Cerebellar nuclear complex (tissue), 1 donor: Measurements from ENCODE around the gene AMBP.

Source experiments
- DNase-seq, 2 experiments: peaks; one replicate each; lab custom pipeline; 2025; lab: John Stamatoyannopoulos, UW

The AMBP gene

DNA sequence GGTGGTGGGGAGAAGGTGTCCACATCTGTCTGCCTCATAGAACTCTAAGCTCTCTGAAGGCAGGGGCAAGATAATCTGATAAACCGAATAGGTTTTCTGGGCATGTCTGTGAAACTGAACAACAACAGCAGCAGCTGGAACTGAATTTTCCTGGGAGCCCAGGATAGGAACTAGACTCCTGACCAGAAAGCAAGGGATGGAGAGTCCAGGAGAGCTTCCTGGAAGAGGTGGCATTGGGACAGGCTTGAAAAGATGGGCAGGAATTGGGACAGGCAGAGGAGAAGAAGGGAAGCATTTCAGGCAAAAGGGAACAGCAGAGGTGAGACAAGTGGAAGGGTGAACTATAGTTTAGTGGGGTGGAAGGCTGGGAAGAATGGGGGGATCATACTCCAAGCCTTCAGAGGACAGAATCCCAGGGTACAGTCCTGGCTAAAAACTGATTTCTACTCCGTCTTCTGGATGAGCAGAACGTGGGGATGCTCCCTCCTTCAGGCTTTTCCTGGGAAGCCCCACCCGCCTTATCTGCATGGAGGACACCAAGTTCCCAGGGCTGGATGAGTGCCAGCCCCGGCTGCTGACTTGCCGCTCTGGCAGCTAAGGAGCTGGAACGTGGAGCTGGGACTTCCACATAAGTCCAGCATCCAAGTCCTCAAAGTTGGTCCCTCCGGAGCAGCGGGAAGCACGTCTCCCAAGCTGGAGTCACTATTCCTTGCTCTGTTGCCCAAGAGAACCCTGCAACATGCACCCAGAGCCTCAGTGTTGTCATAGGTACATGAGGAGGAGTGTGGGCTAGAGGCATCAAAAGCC is 34.9 kb upstream of the AMBP start:
- no peak for DNase-seq

DNA sequence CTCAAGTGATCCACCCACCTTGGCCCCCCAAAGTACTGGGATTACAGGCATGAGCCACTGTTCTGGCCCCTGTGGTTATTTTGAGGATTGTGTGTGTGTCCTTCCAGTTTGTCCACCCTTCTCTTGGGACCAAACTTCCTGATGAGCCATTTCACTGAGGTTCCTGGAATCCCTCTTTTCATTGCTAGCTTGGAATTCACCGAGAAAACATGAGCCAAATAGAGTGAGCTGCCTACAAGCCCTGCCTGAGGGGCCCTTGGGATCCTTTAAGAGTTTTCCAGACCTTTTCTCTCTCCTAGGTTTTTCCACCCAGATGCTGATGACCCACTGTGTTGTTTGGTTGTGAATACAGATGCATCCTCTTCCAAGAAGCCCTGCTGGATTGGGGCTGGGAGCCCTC is 34.2 kb upstream of the AMBP start:
- no peak for DNase-seq

GRCh38 chr9:114110180-114110579 is 32.1 kb upstream of the AMBP start:
- no peak for DNase-seq

DNA sequence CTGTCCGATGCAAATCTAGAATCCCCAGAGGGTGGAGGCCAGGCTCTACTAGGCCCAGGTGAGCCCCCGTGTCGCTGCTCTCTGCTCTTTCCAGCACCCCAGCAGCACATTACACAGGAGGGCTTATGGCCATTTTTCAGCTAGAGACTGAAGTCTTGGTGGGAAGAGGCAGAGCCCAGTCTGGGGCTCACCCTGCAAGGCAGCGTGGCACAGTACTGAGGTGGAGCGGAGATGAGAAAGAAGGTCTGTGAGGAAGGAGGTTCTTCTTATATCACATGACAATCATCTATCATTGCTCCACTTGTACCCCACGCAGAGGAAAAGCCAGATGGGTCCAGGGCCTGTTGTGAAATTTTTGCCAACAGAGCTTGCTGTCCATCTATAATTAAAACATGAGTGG is 31.0 kb upstream of the AMBP start:
- no peak for DNase-seq

- no peak for DNase-seq
Measured at GRCh38 chr9:114108016-114108833, 30.1 kb upstream of the AMBP start.

- DNase-seq: no peak
Measured at GRCh38 chr9:114107286-114108001, 29.3 kb upstream of the AMBP start.

DNA sequence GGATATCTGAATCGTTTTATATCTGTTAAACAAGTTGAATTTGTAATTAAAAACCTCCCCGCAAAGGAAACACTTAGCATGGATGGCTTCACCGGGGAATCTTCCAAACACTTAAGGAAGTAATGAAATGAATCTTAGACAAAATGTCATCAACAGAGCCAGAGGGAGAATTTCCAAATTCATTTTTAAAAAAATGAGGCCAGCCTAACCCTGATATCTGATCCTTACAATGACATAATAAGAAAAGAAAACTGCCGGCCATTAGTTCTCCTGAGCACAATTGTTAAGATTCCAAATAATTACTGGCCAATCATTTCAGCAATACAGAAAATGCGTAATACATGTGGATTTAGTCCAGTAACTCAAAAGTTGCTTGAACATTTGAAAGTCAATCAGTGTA is 27.1 kb upstream of the AMBP start:
- no peak for DNase-seq

GRCh38 chr9:114102484-114102883 is 24.4 kb upstream of the AMBP start:
- no peak for DNase-seq

DNA sequence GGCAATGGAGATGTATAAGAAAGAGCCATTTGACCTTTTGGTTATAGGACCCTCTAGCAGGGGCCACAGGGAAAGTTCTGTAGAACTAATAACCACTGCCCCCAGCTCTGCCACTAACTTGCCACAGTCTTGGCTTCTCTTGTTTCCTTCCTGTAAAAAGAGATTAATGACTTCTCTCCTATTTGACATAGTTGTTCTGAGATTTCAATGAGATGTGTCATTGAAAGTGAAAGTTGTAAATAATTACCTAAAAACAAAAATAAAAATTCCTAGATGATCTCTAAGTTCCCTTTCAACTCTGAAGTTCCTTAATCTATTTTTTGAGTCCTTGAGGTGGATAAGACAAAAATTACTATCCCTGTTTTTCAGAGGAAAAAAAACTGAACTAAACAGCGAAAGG is 22.4 kb upstream of the AMBP start:
- no peak for DNase-seq

- no peak for DNase-seq
Measured at GRCh38 chr9:114099669-114100270, 21.7 kb upstream of the AMBP start.

DNA sequence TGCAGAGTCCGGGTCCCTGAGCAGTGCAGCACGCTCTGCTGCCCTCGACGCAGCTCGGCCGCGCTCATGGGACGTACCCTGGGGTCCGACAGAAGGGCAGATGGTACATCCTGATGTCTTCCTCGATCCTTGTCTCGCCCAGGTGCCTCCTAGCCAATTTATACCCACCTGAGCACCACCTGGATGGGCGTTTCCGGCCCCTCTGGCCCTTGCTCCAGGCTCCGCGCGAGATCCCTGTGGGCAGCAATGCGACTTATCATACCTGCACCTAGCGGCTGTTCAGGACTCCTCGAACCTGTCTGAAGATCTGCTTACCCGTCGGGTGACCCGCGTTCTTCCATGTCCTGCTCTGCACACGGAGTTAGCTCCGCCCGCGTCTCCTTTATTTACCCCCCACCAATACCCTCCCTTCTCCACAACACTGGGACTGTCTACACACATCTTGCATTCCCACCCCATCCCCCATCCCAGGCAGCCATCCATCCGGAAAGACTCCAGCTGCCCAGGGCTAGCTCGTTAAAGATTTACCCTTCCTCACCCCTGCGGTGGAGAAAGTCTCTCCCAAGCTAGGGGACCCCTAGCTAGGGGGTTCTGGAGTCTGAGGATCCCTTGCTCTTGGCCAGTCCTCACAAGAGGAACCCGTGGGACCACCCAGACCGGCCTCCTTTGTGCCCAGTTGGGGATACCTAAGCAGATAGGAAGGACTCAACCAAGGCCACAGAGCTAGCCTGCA is 21.0 kb upstream of the AMBP start, which contains the start of gene KIF12:
KIF12 (minus strand) TSS at position 357 of the 733 bp plus-strand sequence; CDS start at position 341, 16 bp downstream.
- DNase-seq: no peak

DNA sequence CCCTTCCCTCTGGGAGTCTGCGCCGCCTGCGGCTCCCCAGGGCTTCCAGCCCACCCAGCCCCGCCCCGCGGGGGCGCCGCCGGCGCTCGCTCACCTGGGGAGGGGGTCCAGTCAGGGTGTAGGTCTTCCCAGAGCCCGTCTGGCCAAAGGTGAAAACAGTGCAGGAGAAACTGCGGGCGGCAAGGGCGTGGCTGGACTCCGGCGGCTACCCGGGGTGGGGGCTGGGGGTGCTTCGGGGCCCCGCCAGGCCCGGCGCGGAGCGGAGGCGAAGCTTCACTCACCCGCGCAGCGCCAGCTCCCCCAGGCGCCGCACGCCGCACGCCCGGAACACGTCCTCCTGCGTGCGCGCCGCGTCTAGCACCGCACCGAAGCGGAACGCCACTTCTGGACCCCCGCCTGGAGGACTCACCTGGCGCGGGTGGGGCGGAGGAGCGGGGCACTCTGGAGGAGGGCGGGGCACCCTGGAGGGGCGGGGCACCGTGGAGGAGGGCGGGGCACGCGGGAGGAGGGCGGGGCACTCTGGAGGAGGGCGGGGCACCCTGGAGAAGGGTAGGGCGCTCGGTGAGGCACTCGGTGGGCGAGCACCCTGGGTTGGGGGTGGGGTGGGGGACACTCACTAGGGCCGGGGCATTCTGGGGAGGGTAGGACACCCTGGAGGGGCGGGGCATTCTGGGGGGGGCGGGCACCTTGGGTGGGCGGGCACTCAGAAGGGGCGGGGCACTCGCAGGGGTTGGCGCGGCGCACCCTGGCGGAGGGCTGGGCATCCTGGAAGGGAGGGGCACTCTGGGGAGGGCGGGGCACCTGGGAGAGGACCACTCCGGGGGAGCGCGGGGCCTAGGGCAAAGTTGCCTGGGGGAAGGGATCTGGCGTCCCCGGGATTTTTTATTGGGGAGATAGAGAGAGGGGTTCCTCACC is 20.2 kb upstream of the AMBP start:
- DNase-seq: no peak

DNA sequence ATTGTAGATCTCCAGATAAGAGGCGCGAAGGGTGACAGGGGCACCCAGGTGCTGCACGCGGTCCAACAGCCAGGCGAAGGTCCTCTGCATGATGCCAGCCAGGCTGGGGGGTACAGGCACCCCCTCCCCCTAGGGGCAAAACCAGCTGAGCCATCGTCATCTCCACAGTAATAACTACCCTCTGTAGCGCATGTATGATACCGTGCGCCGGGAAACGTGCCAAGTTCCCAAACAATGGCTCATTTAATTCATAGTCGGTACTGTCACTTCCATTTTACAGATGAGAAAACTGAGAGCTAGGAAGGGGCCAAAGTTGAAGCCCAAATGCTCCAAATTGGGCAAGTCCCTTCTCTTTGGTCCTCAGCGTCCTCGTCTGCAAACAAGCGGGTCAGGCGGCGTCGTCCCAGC is 19.5 kb upstream of the AMBP start:
- no peak for DNase-seq

GRCh38 chr9:114096866-114097612 is 18.9 kb upstream of the AMBP start:
- no peak for DNase-seq

DNA sequence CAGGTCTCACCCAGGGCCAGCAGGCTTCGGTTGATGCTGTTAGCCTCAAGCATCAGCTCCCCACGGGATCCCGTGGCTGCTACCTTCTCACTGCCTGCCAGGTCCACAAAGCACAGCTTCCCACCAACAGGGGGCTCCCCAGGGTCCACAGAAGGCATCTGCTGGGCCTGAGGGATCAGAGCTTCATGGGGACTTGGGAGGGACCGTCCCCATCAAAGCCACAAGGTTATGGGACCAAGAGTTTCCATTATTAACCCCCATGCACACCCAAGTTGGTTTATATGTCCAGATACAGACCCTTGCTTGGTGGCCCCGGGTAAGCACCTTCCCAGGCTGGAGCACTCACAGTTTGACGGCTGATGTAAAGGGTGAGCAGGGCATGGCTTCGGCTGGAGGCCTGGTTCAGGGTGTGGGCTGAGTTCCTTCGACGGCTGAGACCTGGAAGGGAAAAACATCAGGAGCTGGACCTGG is 18.0 kb upstream of the AMBP start:
- no peak for DNase-seq

DNA sequence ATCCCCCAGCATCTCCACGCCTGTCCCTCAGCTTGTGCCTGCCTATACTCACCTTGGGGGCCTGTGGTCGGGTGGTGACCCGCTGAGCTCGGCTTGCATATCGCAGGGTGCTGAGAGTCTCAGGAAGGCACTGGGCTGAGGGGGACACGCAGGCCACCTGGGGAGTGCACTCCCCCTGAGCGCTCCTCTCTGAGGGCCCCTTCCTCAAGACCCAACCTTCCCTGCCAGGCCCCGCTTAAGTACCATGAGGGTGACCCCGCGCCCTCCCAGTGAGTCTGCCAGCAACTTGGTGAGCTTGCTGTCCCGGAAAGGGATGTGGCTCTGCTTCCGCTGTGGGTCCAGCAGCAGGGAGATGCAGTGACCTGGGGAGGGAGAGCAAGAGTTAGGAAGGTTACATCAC is 16.9 kb upstream of the AMBP start:
- no peak for DNase-seq

GRCh38 chr9:114093761-114094505 is 15.8 kb upstream of the AMBP start:
- DNase-seq: no peak

- no peak for DNase-seq
Measured at GRCh38 chr9:114093031-114093471, 15.0 kb upstream of the AMBP start.

GRCh38 chr9:114092336-114092735 is 14.2 kb upstream of the AMBP start:
- DNase-seq: no peak
